ENCODE measurements around the gene FSD1.
"Not testable (repeated sequence)": the region's sequence is repeated elsewhere in the genome, so short reads cannot be mapped to it uniquely, and the experiment has no call there.

FSD1 gene

DNA sequence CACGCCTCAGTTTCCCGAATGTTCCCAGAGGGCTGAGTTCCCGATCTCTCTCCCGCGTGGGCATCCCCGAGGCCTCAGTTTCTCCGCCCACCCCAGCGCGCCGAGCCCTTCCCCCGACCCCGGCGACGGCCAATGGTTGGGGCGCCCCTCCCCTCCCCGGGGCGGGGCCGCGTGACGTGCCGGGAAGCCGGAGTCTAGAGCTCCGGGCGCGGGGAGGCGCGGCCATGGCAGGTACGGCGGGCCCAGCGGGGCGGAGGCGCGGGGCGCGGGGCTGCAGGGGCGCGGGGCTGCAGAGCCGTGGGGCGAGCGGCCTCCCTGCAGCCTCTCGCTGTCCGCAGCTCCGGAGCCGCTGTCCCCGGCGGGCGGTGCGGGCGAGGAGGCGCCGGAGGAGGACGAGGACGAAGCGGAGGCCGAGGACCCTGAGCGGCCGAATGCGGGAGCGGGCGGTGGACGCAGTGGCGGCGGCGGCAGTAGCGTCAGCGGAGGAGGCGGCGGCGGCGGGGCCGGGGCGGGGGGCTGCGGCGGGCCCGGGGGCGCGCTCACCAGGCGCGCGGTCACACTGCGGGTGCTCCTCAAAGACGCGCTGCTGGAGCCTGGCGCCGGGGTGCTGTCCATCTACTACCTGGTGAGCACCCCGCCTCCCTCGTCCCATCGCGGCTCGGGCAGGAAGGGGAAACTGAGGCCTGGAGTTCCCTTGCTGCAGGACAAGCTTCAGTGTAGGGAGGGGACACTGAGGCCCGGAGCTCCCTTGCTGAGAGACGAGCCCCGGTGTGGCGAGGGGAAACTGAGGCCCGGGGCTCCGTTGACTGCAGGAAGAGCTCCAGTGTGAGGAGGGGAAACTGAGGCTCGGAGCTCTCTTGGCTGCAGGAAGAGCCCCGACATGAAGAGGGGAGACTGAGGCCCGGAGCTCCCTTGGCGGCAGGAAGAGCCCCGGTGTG is 39.2 kb downstream of the FSD1 start, which contains the start of gene MPND:
MPND (plus strand) TSS at position 193 of the 938 bp plus-strand sequence; CDS start at position 225, 32 bp downstream.
- DNase-seq (ENCODE audit: low read depth in 2 of 2): peak; percentile 87 to 97

DNA sequence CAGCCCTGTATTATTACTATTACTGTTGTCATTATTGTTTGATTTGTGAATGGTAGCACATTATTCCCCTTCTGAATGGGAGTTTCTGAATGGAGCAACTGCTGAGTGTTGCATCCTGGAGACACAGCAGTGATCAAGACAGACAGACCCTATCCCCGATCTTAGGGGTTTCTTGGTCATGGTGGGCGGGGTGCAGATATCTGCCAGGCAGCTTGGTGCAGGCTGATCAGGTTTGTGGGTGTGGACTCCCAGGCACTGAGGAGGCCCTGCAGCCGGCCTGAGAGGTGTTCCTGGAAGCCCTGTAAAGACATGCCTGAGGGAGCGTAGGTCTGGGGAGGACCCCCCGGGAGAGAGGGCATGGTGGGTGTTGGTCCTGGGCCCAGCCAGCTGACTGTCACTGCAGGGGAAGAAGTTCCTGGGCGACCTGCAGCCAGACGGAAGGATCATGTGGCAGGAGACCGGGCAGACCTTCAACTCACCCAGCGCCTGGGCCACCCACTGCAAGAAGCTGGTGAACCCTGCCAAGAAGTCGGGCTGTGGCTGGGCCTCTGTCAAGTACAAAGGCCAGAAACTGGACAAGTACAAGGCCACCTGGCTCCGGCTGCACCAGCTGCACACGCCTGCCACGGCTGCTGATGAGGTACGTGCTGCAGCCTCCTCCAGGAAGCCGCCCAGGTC is 41.1 kb downstream of the FSD1 start:
- DNase-seq (ENCODE audit: low read depth in 2 of 2): no peak

DNA sequence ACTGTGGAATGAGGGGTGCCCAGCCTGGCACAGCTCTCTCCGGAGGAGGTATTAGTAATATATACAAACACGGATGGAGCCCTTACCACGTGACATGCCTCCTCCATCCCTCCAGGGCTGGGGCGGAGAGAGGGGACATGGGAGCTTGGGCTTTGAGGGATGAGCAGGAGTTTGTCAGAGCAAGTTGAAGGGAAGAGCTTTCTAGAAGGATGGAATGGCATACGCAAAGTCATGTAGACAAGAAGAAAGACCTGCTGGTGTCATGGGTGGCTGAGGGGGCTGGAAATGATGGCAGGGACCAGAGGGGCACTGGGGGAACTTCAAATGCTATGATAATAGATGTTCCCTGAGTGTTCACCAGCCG is 41.6 kb downstream of the FSD1 start:
- no peak for DNase-seq (ENCODE audit: low read depth in 2 of 2)

DNA sequence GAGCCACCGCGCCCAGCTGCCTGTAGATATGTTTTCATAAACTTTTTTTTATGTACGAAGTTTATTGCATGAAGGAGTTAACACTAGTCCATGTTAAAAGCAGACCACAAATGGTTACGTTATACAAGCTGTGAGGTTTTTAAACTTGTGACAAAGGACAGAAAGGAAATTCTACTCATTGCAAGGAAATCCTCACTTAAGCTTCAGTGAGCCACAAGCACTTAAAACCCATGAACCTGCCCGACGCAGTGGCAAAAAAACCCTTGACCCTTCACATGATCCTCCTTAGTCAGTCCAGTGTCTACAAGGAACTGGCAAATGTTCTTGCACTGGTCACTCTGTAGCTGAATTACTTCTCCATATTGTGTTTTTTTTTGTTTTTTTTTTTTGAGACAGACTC is 43.1 kb downstream of the FSD1 start:
- no peak for DNase-seq (ENCODE audit: low read depth in 2 of 2)

DNA sequence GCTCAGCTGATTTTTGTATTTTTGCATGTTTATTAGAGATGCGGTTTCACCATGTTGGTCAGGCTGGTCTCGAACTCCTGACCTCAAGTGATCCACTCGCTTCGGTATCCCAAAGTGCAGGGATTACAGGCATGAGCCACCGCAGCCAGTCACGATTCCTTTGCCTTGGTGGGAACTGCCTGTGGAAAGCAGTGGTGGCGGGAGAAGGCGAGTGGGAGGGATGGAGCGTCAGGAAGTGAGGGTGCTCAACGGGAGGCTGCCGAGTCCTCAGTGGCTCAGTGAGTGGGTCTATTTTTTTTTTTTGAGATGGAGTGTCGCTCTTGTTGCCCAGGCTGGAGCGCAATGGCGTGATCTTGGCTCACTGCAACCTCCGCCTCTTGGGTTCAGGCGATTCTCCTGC is 44.8 kb downstream of the FSD1 start:
- not testable (repeated sequence) for DNase-seq (ENCODE audit: low read depth in 2 of 2)

DNA sequence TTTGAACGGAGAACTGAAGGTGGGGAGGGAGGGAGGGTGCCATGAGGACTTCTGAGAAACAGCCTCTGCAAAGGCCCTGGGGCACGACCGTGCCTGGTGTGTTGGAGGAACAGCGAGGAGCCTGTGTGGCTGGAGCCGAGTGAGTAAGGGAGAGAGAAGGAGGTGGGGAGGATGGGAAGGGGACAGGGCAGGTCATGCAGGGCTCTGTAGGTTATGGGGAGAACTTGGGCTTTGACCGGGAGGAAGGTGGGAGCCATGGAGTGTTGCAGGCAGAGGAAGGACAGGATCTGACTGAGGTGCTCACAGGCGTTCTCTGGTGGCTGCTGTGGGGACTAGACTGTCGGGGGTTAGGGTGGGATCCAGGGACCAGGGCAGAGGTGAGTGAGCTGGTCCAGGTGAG is 45.7 kb downstream of the FSD1 start:
- no peak for DNase-seq (ENCODE audit: low read depth in 2 of 2)

DNA sequence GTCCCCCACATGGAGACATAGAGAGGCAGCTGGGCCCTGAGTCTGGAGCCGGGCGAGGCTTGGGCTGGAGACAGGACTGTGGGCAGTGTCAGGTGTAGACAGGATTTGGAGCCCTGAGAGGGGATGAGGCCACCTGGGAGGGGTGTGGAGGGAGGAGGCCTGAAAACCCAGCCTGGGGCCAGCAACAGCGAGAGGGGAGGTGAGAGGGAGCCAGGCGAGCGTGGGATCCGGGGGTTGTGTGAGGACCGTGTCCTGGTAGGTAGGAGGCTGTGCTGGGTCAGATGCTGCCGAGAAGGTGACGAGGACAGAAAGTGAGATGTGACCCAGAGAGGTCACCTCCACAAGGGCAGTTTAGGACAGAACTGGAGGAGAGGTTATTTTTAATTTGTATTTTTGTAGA is 46.3 kb downstream of the FSD1 start:
- no peak for DNase-seq (ENCODE audit: low read depth in 2 of 2)

DNA sequence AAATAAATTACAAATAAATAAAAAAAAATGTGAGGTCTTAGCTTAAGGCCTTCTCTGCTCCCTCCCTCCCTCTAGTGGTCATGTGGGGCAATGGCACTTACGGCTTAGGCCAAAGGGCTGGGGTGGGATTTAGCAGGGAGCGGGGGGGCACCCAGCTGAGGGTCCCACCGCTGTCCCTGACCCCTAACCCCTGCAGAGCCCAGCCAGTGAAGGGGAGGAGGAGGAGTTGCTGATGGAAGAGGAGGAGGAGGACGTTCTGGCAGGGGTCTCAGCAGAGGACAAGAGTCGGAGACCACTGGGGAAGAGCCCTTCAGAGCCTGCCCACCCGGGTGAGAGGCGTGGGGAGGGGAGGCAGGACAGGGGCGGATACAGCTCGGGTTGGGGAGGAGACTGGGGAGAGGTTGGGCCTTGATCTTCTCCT is 48.3 kb downstream of the FSD1 start:
- peak; percentile 42 to 46 for DNase-seq (ENCODE audit: low read depth in 2 of 2)

DNA sequence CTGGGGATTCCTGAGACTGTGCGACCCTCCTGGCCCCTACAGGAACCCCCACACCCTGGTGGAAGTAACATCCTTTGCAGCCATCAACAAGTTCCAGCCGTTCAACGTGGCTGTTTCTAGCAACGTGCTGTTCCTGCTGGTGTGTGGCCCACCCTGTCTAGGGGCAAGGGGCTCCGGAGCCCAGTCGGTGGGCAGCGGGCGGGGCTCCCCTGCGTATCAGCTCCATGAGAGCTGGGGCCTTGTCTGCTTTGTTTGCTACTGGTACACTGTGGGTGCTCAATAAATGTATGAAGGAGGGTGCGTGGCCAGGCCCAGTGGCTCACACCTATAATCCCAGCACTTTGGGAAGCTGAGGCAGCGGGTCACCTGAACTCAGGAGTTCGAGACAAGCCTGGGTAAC is 49.9 kb downstream of the FSD1 start:
- DNase-seq (ENCODE audit: low read depth in 2 of 2): no peak

DNA sequence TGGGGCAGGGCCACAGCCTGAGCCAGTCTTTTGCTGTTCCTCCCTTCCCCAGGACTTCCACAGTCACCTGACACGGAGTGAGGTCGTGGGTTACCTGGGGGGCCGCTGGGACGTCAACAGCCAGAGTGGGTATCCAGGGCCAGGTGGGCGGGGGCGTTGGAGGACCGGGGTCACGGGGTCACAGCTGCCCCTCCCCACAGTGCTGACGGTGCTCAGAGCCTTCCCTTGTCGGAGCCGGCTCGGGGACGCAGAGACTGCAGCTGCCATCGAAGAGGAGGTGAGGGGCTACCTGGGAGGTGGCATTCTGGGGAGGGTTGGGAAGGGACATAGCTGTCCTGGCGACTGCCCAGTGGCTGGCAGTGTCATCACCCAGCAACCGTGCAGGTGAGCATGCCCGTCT is 50.5 kb downstream of the FSD1 start:
- DNase-seq (ENCODE audit: low read depth in 2 of 2): no peak

DNA sequence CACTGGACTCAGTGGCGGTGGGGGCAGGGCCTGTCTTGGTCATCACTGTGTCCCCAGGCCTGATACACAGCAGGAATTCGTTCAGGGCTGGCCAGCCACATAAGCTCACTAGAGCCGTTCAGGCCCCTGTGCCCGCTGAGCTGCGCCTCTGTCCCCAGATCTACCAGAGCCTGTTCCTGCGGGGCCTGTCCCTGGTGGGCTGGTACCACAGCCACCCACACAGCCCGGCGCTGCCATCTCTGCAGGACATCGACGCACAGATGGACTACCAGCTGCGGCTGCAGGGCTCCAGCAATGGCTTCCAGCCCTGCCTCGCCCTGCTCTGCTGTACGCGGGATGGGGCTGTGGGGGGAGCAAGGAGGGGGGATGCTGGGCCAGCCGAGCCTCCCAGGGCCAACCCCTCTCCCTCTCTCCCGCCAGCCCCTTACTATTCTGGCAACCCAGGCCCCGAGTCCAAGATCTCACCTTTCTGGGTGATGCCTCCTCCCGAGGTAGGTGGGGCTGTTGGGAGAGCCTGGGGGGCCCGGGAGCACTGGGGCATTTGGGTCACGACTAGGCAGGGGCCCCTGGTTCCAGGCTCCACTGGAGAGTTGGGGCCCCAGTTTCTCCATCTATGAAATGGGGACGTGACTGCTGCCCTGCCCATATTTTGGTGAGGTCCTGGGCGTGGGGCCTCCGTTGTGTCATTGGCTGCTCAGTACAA is 52.8 kb downstream of the FSD1 start:
- DNase-seq (ENCODE audit: low read depth in 2 of 2): no peak

DNA sequence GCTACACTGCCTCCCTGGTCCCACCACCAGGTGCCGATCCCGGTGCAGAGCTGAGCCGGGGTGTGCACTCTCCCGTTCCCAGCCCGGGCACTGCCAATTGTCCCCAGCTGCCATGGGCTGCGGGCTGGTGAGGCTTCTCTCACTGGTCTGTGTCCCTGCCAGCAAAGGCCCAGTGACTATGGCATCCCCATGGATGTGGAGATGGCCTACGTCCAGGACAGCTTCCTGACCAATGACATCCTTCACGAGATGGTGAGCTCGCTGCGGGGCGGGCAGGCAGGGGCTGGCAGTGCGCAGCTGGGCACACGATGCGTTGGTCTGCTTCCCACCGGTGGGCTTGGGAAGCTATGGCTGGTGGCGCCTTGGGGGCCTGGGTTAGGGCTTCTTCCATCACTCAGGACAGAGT is 53.5 kb downstream of the FSD1 start:
- DNase-seq (ENCODE audit: low read depth in 2 of 2): no peak

DNA sequence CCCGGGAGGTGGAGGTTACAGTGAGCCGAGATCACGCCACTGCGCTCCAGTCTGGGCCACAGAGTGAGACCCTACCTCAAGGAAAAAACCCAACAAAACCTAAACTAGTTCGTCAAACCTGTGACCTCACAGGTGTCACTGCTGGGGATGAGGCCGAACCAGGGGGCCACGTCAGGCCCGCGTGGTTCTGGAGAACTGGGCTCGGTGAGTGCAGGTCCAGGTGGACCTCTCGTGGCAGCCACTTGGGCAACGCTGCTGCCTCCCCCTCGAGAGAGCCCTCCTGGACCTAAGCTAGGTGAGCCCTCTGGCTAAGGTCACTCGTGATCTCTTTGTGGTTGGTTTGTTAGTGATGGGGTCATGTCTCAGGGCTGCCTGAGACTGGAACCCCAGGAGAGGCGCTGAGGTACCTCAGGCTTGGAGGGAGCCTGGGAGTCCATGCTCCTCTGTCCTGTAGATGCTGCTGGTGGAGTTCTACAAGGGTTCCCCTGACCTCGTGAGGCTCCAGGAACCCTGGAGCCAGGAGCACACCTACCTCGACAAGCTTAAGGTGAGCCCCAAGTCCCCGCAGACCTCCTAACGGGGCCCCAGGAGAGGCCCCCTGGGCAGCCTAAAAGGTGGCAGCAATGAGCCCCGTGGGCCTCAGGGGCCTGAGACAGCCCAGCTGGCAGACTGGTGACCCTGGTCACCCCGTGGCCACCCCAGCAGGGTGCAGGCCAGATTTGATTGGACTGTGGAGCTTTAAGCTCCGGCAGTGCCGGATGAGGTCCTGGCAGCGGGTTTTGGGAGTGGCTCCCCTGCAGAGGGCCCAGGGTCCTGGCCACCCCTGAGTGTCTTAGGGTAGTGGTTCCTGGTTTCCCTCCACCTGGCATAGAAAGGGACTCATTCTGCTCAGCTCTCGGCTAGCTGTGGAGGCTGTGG is 54.6 kb downstream of the FSD1 start:
- no peak for DNase-seq (ENCODE audit: low read depth in 2 of 2)

DNA sequence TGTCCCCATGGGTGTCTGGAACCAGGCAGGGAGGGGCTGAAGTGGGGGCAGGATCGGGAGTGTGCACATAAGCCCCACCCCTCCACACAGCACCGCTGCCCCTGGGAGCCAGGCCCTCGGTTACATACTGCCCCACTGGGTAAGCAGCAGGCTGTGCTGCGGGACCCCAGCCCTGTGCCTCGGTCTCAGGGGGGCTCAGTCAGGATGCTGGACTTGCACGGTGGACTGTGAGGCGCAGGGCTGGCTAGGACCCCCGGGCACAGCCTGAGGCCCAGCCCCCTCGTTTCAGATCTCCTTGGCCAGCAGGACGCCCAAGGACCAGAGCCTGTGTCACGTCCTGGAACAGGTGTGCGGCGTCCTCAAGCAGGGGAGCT is 55.2 kb downstream of the FSD1 start:
- no peak for DNase-seq (ENCODE audit: low read depth in 2 of 2)

DNA sequence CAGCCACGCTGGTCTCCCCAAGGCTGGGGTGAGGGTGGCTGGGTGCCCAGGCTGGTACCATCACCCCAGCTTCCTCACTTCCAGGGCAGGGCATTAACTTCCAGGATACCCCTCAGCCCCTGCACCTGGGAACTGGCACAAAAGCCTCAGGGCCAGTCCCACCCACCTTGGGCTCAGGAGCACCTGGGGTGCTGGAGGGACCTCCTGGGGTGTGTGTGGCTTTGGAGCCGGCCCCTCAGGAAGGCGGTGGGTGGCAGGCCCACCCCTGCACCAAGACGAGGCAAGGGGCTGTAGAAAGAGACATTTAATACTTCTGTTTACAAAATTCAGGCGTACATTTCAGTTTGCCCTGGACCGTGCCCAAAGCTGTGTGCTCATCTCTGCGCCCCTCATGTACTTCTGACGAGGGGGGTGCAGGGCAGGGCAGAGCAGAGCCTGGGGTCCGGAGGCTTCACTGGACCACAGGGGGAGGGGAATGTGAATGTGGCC is 55.7 kb downstream of the FSD1 start:
- DNase-seq (ENCODE audit: low read depth in 2 of 2): no peak

DNA sequence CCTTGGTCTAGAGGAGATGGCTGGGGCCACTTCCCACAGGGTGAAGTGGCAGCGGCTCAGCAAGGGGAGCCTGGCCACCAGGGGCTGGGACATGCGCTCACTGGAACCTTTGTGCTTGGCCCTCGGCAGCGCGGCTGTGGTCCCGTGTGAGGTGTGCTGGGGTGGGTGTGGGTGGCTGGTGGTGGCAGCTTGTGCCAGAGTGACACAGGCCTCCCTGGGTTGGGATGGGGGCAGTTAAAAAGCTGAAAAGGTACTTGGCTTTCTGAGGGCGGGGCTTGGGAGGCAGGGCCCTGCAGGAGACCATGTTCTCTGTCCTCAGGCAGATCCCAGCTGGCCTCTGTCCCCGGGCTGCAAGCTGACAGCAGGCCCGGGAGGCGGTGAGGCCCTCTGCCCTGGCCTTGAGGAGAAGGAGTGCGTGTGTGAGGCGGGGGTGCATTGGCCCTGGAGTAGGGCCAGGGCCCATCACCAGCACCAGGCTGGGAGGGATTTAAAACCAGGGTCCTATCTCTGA is 56.3 kb downstream of the FSD1 start:
- no peak for DNase-seq (ENCODE audit: low read depth in 2 of 2)

DNA sequence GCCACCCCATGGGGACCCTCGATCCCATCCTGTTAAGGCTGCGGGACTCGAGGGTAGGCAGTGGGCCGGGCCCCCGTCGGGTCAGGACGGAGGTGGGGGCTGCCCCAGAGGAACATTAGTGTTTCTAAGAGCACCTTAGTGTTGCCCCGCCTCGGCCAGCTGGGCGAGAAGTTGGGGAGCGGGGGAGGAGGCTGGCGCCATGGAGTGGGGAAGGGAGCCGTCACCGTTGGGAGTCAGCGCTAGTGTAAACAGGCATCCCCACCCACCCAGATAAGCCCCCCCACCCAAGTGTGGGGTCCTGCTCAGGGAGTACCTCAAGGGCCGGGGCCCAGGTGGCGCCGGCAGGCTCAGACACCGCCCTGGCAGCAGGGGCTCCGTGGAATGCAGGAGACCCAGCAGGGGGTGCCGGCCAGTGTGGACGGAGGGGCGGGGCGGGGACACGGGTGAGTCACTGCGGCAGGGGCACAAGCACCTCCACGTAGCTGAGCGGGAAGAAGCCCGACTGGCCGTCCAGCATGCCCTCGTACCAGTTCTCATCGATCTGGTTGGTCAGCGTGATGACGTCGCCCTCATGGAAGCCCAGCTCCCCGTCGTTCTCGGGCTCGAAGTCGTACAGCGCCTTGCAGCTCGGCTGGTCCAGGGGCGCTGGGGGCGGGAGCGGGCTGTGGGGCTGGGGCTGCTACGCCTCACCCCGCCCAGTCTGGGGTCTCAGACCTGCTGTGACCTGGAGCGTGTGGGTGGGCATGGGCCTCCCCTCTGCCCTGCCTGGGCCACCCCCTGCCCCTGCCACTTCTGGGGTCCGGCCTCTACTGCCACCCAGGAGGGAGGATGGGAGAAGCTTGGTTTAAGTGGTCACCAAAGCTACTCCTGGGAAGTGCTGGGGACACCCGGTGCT is 57.0 kb downstream of the FSD1 start:
- DNase-seq (ENCODE audit: low read depth in 2 of 2): no peak

DNA sequence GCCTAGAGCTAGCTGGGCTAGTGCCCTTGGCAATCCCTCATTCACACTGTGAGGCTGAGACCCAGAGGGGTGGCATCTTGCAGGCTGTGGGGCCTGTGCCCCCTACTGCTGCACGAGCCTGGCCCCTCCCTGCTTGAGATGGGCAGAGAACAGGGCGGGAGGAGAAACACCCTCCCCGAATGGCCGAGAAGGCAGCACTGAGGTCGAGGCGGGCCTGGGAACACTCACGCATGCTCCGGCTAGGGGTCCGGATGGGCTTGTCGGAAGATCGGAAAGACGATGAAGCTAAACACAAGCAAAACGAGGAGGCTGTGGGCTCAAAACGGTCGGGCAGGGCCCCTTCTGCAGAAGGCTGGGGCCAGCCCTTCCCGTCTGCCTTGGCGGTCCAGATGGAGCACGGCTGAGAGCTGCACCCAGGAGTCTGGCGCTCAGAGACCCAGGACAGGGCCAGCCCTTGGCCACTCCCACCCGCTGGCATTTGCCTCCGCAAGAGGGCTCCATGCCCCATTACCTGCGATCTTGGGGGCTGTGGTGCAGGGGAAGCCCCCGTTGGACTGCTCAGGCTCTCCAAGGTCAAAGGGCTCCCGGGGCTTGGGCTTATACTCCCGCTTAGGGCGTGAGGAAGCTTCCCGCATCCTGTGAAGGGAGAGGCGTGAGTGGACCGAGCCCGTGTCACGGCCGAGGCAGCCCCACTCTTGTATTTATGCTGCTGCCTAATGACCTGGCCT is 57.9 kb downstream of the FSD1 start:
- no peak for DNase-seq (ENCODE audit: low read depth in 2 of 2)

DNA sequence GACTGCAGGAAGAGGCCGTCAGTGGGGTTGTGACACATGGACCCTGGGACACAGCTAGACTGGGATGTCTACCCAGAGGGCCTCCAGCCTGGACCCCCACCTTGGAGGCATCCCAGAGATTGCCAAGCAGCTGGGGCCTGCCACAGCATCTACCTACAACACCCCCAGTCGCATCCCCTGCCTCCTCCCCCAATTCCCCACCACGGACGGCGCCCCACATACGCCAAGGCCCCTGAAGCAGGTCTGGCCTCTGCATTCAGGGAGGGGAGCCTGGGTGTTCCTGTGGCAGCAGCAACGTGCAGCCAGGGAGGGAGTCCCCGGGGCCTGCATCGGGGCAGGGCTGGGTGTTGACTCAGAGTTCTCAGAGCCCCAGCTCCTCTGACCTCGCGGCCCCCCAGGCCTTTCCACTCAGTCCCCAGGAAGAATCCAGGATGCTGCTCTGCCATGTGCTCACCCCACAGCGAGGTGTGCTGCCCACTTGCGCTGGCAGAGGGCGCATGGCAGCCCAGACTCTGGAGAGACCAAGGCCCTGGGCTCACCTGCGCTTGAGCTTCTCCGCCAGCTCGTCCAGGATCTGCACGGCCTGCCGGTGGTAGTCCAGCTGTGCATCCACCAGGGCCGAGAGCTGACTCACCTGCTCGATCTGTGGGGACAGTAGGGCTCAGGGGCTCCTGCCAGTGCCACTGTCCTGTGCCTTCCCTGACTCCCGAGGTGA is 58.6 kb downstream of the FSD1 start:
- no peak for DNase-seq (ENCODE audit: low read depth in 2 of 2)
